ENCODE data around the gene ATP5F1E. TPM values are rescaled to one million over a fixed set of nuclear protein-coding genes. Genes with fewer than 3 reads are reported as not detected.

ATP5F1E gene
- total and polyA plus RNA-seq, 10 of the 15 experiments (the other 5 are each of a cell fraction or from before 2014, with no cell fraction given), result 49.0 to 407 (median 117) TPM

- TF ChIP-seq RELB (IDR thresholded peaks at IDR 0.05; ENCODE audit: low read depth), result no peak
- peak; percentile 70 for TF ChIP-seq BACH1 (IDR thresholded peaks at IDR 0.05; ENCODE audit: borderline replicate concordance)
- TF ChIP-seq BMI1 (IDR thresholded peaks at IDR 0.05; ENCODE audit: borderline replicate concordance), result no peak
- TF ChIP-seq ZNF207 (IDR thresholded peaks at IDR 0.05; ENCODE audit: borderline replicate concordance), result peak; percentile 47; the same call in 1 of the 2 replicates
- TF ChIP-seq JUND (IDR thresholded peaks at IDR 0.05; ENCODE audit: low read depth, low read length), result no peak
- TF ChIP-seq RELA (IDR thresholded peaks at IDR 0.05; ENCODE audit: borderline replicate concordance, partially characterized antibody), result no peak
- no peak for TF ChIP-seq ZNF24 (IDR thresholded peaks at IDR 0.05)
- TF ChIP-seq, protein P1, sequence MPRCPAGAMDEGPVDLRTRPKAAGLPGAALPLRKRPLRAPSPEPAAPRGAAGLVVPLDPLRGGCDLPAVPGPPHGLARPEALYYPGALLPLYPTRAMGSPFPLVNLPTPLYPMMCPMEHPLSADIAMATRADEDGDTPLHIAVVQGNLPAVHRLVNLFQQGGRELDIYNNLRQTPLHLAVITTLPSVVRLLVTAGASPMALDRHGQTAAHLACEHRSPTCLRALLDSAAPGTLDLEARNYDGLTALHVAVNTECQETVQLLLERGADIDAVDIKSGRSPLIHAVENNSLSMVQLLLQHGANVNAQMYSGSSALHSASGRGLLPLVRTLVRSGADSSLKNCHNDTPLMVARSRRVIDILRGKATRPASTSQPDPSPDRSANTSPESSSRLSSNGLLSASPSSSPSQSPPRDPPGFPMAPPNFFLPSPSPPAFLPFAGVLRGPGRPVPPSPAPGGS (IDR thresholded peaks at IDR 0.05; ENCODE audit: borderline replicate concordance, insufficient read depth, low read depth, low read length, poor library complexity, severe bottlenecking), result no peak
- TF ChIP-seq ATF7 (IDR thresholded peaks at IDR 0.05; ENCODE audit: low read depth), result no peak
- TF ChIP-seq POLR2AphosphoS5 (IDR thresholded peaks at IDR 0.05; ENCODE audit: low read length), result peak; percentile 31; the same call in 1 of the 2 replicates
- TF ChIP-seq MLLT1 (IDR thresholded peaks at IDR 0.05), result 0 out of 2 replicates have a peak, but pooled peaks have one; percentile 14
- no peak for TF ChIP-seq FOS (IDR thresholded peaks at IDR 0.05; ENCODE audit: borderline replicate concordance, extremely low read depth, insufficient read length)
- no peak for TF ChIP-seq CHD4 (IDR thresholded peaks at IDR 0.05)
- TF ChIP-seq YY1 (IDR thresholded peaks at IDR 0.05; ENCODE audit: low read depth, low read length), result 0 out of 2 replicates have a peak, but pooled peaks have one; percentile 26
- peak; percentile 93 for TF ChIP-seq NR2F1 (conservative IDR thresholded peaks at IDR 0.05)
- no peak for TF ChIP-seq USF1 (IDR thresholded peaks at IDR 0.05; ENCODE audit: borderline replicate concordance, extremely low read length, insufficient read depth, low read depth, low read length)
- peak; percentile 47; the same call in 1 of the 2 replicates for TF ChIP-seq HCFC1 (IDR thresholded peaks at IDR 0.05; ENCODE audit: low read length)
- TF ChIP-seq NFIC (IDR thresholded peaks at IDR 0.05; ENCODE audit: low read depth, low read length), result no peak
- no peak for TF ChIP-seq EED (IDR thresholded peaks at IDR 0.05; ENCODE audit: low read depth)
- TF ChIP-seq TCF3 (IDR thresholded peaks at IDR 0.05; ENCODE audit: borderline replicate concordance, insufficient read depth, low read depth, low read length), result peak; percentile 96
- peak; percentile 75; the same call in 1 of the 2 replicates for TF ChIP-seq TCF12 (IDR thresholded peaks at IDR 0.05; ENCODE audit: low read depth, low read length)
- no peak for TF ChIP-seq TAF1 (IDR thresholded peaks at IDR 0.05; ENCODE audit: borderline replicate concordance, low read depth, low read length)
- TF ChIP-seq ZZZ3 (IDR thresholded peaks at IDR 0.05; ENCODE audit: control insufficient read depth, insufficient read length, low read depth), result no peak
- TF ChIP-seq, protein P2, sequence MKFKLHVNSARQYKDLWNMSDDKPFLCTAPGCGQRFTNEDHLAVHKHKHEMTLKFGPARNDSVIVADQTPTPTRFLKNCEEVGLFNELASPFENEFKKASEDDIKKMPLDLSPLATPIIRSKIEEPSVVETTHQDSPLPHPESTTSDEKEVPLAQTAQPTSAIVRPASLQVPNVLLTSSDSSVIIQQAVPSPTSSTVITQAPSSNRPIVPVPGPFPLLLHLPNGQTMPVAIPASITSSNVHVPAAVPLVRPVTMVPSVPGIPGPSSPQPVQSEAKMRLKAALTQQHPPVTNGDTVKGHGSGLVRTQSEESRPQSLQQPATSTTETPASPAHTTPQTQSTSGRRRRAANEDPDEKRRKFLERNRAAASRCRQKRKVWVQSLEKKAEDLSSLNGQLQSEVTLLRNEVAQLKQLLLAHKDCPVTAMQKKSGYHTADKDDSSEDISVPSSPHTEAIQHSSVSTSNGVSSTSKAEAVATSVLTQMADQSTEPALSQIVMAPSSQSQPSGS (IDR thresholded peaks at IDR 0.05; ENCODE audit: low read length), result no peak
These were observed 10.9 kb upstream of the ATP5F1E start (continued) for GRCh38 chr20:59042796-59043631.

Measured in GM12878 (cell line).